Activated T-helper 1 cell treated with anti-CD3 and anti-CD28 coated beads, Interleukin-12 subunit alpha, Interleukin-12 subunit beta, Interleukin-2, Interleukin-4 antibody, amounts not matched to agents 30 ng/mL and 10 ng/mL and 1 ng/mL, durations not matched to agents 14 hours and 24 hours and 36 hours (primary cell): ENCODE measurements around the gene NOP53. TPM values are rescaled to one million over a fixed set of nuclear protein-coding genes. Genes with fewer than 3 reads are reported as not detected.
"Not testable (repeated sequence)": the region's sequence is repeated elsewhere in the genome, so short reads cannot be mapped to it uniquely, and the experiment has no call there.

Source experiments
- DNase-seq: peaks from one replicate; pipeline ENCODE4 v3.0.0; 2021; ENCODE audit warnings: low spot score
- H3K27ac Mint-ChIP-seq: one replicate; pipeline ENCODE4 v1.8.0; 2021; ENCODE audit warnings: mild to moderate bottlenecking, mixed read lengths
- H3K27me3 Mint-ChIP-seq: one replicate; pipeline ENCODE4 v1.8.0; 2022; ENCODE audit warnings: mild to moderate bottlenecking, moderate library complexity, mixed read lengths; ENCODE audit not compliant: insufficient read depth
- H3K36me3 Mint-ChIP-seq: one replicate; pipeline ENCODE4 v1.8.0; 2021; ENCODE audit warnings: low read depth, mixed read lengths
- H3K4me1 Mint-ChIP-seq: one replicate; pipeline ENCODE4 v1.8.0; 2021; ENCODE audit warnings: low read depth, mixed read lengths
- H3K4me3 Mint-ChIP-seq: one replicate; pipeline ENCODE4 v1.8.0; 2021; ENCODE audit warnings: mild to moderate bottlenecking, moderate library complexity, mixed read lengths
- H3K9me3 Mint-ChIP-seq: one replicate; pipeline ENCODE4 v1.8.0; 2021; ENCODE audit warnings: mixed read lengths
- intact Hi-C: fragments of 100-400 bp; cut with micrococcal nuclease; formaldehyde crosslinking; loops from one replicate; pipeline ENCODE4 v1.15.1; 2024
- total RNA-seq: library from RNA; stranded (reverse); gene quantifications from 2 replicates; pipeline ENCODE4 v1.2.3, GENCODE V29; 2022

The NOP53 gene
- total RNA-seq, 1 donor from 2014 or later = 206 TPM

GRCh38 chr19:47707135-47707925 lies 38.0 kb upstream of the NOP53 start:
- Mint-ChIP-seq H3K4me3 (no peak overlapping the region), H3K9me3 (no peaks in the 10 kb centered on the region), H3K4me1 (no peaks in the 10 kb centered on the region), H3K27ac (no peak overlapping the region), H3K36me3 (peaks cover 6% of the 10 kb centered on the region), H3K27me3 (peaks cover 2% of the 10 kb centered on the region)
- intact Hi-C loops = loop anchor here (1.0 to 2.0 kb wide), 3 partner anchors 8 to 411 kb away; no protein-coding TSS in a partner anchor
- DNase-seq = peak; percentile 57

- Mint-ChIP-seq H3K4me3 (no peak overlapping the region), H3K27ac (peak overlapping the region; percentile 22), H3K4me1 (no peaks in the 10 kb centered on the region), H3K36me3 (no peaks in the 10 kb centered on the region), H3K27me3 (peaks cover 21% of the 10 kb centered on the region), H3K9me3 (no peaks in the 10 kb centered on the region)
- DNase-seq = no peak
- intact Hi-C loops = no loop called here
Measured at GRCh38 chr19:47711652-47712242, 33.6 kb upstream of the NOP53 start.

- Mint-ChIP-seq H3K27ac (no peak within 1 kb of the TSS), H3K4me3 (no peak within 1 kb of the TSS), H3K9me3 (no peaks in the 10 kb centered on the region), H3K4me1 (no peaks in the 10 kb centered on the region), H3K36me3 (no peaks in the 10 kb centered on the region), H3K27me3 (peaks cover 21% of the 10 kb centered on the region)
- DNase-seq = peak; percentile 9
- intact Hi-C loops = loop anchor here (1.0 kb wide), 2 partner anchors 30 to 75 kb away; no protein-coding TSS in a partner anchor
Measured at GRCh38 chr19:47713046-47714021, 32.0 kb upstream of the NOP53 start, which contains the start of gene EHD2. EHD2 (plus strand) TSS chr19:47713422; CDS start chr19:47716613, 3,191 bp downstream.

GRCh38 chr19:47714339-47714738 lies 31.0 kb upstream of the NOP53 start:
- Mint-ChIP-seq H3K9me3 (no peaks in the 10 kb centered on the region), H3K27me3 (peaks cover 21% of the 10 kb centered on the region), H3K36me3 (no peaks in the 10 kb centered on the region), H3K4me1 (no peaks in the 10 kb centered on the region), H3K27ac (no peak overlapping the region), H3K4me3 (no peak overlapping the region)
- DNase-seq = no peak
- intact Hi-C loops = no loop called here

DNA sequence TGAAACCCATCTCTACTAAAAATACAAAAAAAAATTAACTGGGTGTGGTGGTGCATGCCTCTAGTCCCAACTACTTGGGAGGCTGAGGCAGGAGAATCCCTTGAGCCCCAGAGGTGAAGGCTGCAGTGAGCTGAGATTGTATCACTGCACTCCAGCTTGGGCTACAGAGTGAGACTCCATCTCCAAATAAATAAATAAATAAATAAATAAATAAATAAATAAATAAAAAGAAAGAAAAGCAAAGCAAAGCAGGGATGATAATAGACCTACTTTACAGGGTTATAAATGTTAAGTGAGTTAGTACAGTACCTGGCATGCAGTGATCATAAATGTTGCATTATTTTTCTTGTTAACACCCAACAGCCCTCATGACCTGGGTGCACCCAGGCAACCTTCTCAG lies 30.5 kb upstream of the NOP53 start:
- H3K4me3 Mint-ChIP-seq, H3K9me3 Mint-ChIP-seq, H3K36me3 Mint-ChIP-seq, H3K27ac Mint-ChIP-seq, H3K4me1 Mint-ChIP-seq, intact Hi-C loops, DNase-seq: not testable (repeated sequence)
- peaks cover 21% of the 10 kb centered on the region for H3K27me3 Mint-ChIP-seq

GRCh38 chr19:47716270-47716937 lies 28.9 kb upstream of the NOP53 start:
- intact Hi-C loops = no loop called here
- no peak overlapping the region for H3K4me3 Mint-ChIP-seq

GRCh38 chr19:47718415-47719046 lies 26.8 kb upstream of the NOP53 start:
- intact Hi-C loops = not testable (repeated sequence)
- H3K27me3 Mint-ChIP-seq = peaks cover 21% of the 10 kb centered on the region

More at GRCh38 chr19:47716270-47716937, 28.9 kb upstream of the NOP53 start:
- Mint-ChIP-seq H3K9me3 (no peaks in the 10 kb centered on the region), H3K27me3 (peaks cover 23% of the 10 kb centered on the region), H3K4me1 (no peaks in the 10 kb centered on the region), H3K27ac (no peak overlapping the region), H3K36me3 (no peaks in the 10 kb centered on the region)
- no peak for DNase-seq

GRCh38 chr19:47719047-47719859 lies 26.1 kb upstream of the NOP53 start:
- Mint-ChIP-seq H3K4me1 (no peaks in the 10 kb centered on the region), H3K4me3 (no peak overlapping the region), H3K27me3 (peaks cover 14% of the 10 kb centered on the region), H3K36me3 (no peaks in the 10 kb centered on the region), H3K27ac (no peak overlapping the region), H3K9me3 (no peaks in the 10 kb centered on the region)
- no peak for DNase-seq
- intact Hi-C loops = no loop called here

More at GRCh38 chr19:47718415-47719046, 26.8 kb upstream of the NOP53 start:
- not testable (repeated sequence) for H3K36me3 Mint-ChIP-seq, H3K4me3 Mint-ChIP-seq, H3K9me3 Mint-ChIP-seq, H3K4me1 Mint-ChIP-seq, H3K27ac Mint-ChIP-seq, DNase-seq

GRCh38 chr19:47720669-47721422 lies 24.5 kb upstream of the NOP53 start:
- DNase-seq = no peak
- no peaks in the 10 kb centered on the region for H3K9me3 Mint-ChIP-seq
- no peak overlapping the region for H3K27ac Mint-ChIP-seq
- H3K36me3 Mint-ChIP-seq = no peaks in the 10 kb centered on the region
- H3K4me3 Mint-ChIP-seq = no peak overlapping the region
- H3K27me3 Mint-ChIP-seq = peaks cover 7% of the 10 kb centered on the region
- intact Hi-C loops = no loop called here
- H3K4me1 Mint-ChIP-seq = no peaks in the 10 kb centered on the region

DNA sequence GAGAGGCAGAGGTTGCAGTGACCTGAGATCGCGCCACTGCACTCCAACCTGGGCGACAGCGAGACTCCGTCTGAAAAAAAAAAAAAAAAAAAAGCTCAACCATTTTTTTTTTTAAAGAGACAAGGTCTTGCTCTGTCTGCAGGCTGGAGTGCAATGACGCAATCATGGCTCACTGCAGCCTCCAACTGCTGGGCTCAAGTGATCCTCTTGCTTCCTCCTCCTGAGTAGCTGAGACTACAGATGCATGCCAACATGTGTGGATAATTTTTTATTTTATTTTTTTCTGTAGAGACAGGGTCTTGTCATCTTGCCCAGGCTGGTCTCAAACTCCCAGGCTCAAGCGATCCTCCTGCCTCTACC lies 21.8 kb upstream of the NOP53 start:
- no peaks in the 10 kb centered on the region for H3K36me3 Mint-ChIP-seq
- H3K27ac Mint-ChIP-seq = no peak overlapping the region
- H3K4me3 Mint-ChIP-seq = peak overlapping the region; percentile 45
- H3K9me3 Mint-ChIP-seq = no peaks in the 10 kb centered on the region
- intact Hi-C loops = no loop called here
- H3K4me1 Mint-ChIP-seq = peaks cover 5% of the 10 kb centered on the region
- DNase-seq = peak; percentile 14
- H3K27me3 Mint-ChIP-seq = peaks cover 6% of the 10 kb centered on the region
